Uterus (tissue), 4 donors: ENCODE results near the gene TIMM44. TPM values are rescaled to one million over a fixed set of nuclear protein-coding genes. Genes with fewer than 3 reads are reported as not detected.

Experiments
- DNase-seq, 2 donors: peaks; one replicate each; pipeline ENCODE4 v3.0.0-alpha.2; 2019 to 2020
- H3K27ac ChIP-seq, 2 donors: fragments of 200-600 bp; sonication (generic); 1 replicate in 1 of 2; 2 replicates in 1 of 2; pipeline ENCODE4 v1.5.1; 2016 to 2018
- H3K27me3 ChIP-seq, 2 donors: fragments of 200-600 bp; sonication (generic); one replicate each; pipeline ENCODE4 v1.5.1; 2018 to 2019; ENCODE audit warnings: control low read depth in 1 of 2
- H3K36me3 ChIP-seq, 2 donors: fragments of 200-600 bp; sonication (generic); one replicate each; pipeline ENCODE4 v1.5.1; 2019; ENCODE audit warnings: control low read depth in 1 of 2
- H3K4me1 ChIP-seq, 2 donors: fragments of 200-600 bp; sonication (generic); one replicate each; pipeline ENCODE4 v1.5.1; 2018 to 2019; ENCODE audit warnings: control low read depth in 1 of 2
- H3K4me3 ChIP-seq, 2 donors: fragments of 200-600 bp; sonication (generic); 1 replicate in 1 of 2; 2 replicates in 1 of 2; pipeline ENCODE4 v1.5.1; 2018 to 2019; ENCODE audit warnings: mild to moderate bottlenecking in 1 of 2
- H3K9me3 ChIP-seq, 2 donors: fragments of 200-600 bp; sonication (generic); one replicate each; pipeline ENCODE4 v1.5.1; 2019; ENCODE audit warnings: control low read depth in 1 of 2
- POLR2A ChIP-seq, 2 donors: fragments of 450-650 bp; IDR thresholded peaks; one replicate each; pipeline ENCODE4 v1.6.1; 2016; ENCODE audit warnings: antibody characterized with exemption in 2 of 2, mild to moderate bottlenecking in 1 of 2, moderate library complexity in 1 of 2
- intact Hi-C: fragments of 100-400 bp; cut with DNase I; formaldehyde crosslinking; loops from one replicate; pipeline ENCODE4 v1.15.1; 2023; ENCODE audit warnings: low total_unique reads
- total RNA-seq, 4 donors: library from RNA; depleted of rRNA in 3 of 4; stranded (reverse); fragments of >200 nt in 3 of 4; gene quantifications; one replicate each; pipeline versions ENCODE4 v1.1.0 to v1.2.4, GENCODE V29; 2014 to 2023
- TF ChIP-seq, protein P1 (sequence below), 4 experiments: fragments of 200-600 bp in 2 of 4; fragments of 450-650 bp in 2 of 4; sonication (generic) in 2 of 4; IDR thresholded peaks; one replicate each; pipeline ENCODE4 v1.5.1; 2016 to 2019; ENCODE audit warnings: antibody characterized with exemption in 4 of 4, mild to moderate bottlenecking in 2 of 4, moderate library complexity in 1 of 4
- donor health status: DM: yes; HTN: yes; CAD: no.

The TIMM44 gene
- total RNA-seq, 4 donors from 2014 or later: 41.1 to 117 (median 62.9) TPM

DNA sequence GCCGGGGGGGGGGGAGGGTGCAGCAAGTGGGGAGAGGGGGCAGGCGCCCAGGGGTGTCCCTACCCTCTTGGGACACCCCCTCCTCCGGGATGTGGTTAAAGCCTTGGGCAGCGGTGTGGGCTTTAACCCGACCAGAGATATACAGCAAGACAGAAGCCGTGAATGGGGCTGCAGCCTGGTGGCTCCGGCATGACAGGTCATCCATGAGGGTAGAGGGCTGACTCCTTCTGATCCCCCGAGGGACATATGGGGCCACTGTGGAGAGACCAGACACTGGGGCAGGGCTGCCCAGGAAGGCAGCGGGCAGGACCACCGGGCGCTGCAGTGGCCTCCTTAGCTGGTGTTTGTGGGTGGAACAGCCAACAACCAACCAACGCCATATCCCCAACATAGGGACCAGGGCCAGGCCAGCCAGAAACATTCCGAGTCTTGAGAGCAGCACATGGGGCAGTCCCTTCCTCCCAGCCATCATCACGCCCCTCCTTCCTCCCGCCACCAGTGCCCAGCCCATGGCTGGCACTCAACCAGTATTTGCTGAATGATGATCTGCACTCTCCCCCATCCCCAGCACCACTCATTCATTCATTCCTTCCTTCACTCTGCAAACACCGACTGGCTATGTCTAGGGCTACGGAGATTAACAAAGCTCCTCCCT lies 43.8 kb upstream of the TIMM44 start:
- no peak for TF ChIP-seq POLR2A (IDR thresholded peaks at IDR 0.05)
- TF ChIP-seq, protein P1, sequence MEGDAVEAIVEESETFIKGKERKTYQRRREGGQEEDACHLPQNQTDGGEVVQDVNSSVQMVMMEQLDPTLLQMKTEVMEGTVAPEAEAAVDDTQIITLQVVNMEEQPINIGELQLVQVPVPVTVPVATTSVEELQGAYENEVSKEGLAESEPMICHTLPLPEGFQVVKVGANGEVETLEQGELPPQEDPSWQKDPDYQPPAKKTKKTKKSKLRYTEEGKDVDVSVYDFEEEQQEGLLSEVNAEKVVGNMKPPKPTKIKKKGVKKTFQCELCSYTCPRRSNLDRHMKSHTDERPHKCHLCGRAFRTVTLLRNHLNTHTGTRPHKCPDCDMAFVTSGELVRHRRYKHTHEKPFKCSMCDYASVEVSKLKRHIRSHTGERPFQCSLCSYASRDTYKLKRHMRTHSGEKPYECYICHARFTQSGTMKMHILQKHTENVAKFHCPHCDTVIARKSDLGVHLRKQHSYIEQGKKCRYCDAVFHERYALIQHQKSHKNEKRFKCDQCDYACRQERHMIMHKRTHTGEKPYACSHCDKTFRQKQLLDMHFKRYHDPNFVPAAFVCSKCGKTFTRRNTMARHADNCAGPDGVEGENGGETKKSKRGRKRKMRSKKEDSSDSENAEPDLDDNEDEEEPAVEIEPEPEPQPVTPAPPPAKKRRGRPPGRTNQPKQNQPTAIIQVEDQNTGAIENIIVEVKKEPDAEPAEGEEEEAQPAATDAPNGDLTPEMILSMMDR (IDR thresholded peaks at IDR 0.05): no peak
- DNase-seq: no peak
- intact Hi-C loops: no loop called here
- H3K36me3 ChIP-seq: no peaks in the 10 kb centered on the region
- no peaks in the 10 kb centered on the region for H3K4me1 ChIP-seq
- peak overlapping the region in 1 of 2 donors; percentile 35 for H3K27ac ChIP-seq
- no peak overlapping the region for H3K4me3 ChIP-seq
- no peaks in the 10 kb centered on the region for H3K27me3 ChIP-seq
- no peaks in the 10 kb centered on the region for H3K9me3 ChIP-seq

GRCh38 chr19:7986321-7987113 lies 43.1 kb upstream of the TIMM44 start:
- Histone ChIP-seq H3K4me1 (no peaks in the 10 kb centered on the region), H3K27ac (peak overlapping the region in 1 of 2 donors; percentile 35), H3K9me3 (no peaks in the 10 kb centered on the region), H3K4me3 (no peak overlapping the region), H3K36me3 (no peaks in the 10 kb centered on the region), H3K27me3 (no peaks in the 10 kb centered on the region)
- no peak for TF ChIP-seq POLR2A (IDR thresholded peaks at IDR 0.05)
- TF ChIP-seq, protein P1 (IDR thresholded peaks at IDR 0.05): no peak
- DNase-seq: no peak
- intact Hi-C loops: no loop called here

- Histone ChIP-seq H3K9me3 (no peaks in the 10 kb centered on the region), H3K4me3 (no peak overlapping the region), H3K27ac (no peak overlapping the region), H3K36me3 (no peaks in the 10 kb centered on the region), H3K27me3 (no peaks in the 10 kb centered on the region), H3K4me1 (no peaks in the 10 kb centered on the region)
- TF ChIP-seq, protein P1 (IDR thresholded peaks at IDR 0.05): no peak
- no peak for TF ChIP-seq POLR2A (IDR thresholded peaks at IDR 0.05)
- DNase-seq: no peak
- intact Hi-C loops: no loop called here
Observed at GRCh38 chr19:7985481-7985911, 42.0 kb upstream of the TIMM44 start.

DNA sequence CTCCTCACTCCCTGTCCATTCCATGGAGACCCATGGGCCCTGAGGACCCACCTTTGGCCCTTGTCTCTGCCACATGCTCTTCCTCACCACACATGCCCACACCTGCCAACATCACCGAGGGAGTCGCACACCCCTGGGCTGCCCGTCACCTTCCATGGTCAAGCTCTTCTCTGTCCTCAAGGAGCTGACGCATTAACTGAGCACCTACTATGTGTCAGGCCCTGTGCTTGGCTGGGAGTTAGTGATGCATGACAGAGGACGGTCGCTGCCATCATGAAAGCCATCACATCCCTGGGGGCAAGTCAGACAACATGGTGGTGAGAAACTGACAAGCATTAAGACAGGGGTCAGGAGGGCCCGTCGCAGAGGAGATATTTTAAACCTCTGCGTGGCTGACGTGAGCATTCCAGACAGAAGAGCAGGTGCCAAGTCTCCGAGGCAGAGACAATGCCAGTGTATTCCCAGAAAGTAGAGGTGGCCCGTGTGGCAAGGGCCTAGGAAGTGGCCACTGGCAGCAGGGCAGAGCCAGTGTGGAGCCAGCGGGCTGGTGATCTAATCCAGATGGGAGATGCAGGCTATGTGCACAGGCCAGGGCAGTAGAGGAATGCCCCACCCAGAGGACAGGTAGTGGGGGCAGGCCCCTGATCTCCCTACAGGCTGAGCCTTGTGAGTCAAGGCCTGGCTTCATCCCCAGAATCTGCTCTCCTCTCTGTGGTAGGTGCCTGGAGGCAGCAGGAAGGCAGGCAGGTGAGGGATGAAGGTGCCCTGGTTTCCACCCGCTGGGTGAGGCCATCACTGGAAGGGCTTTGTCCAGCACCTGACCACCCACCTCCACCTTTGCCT lies 40.8 kb upstream of the TIMM44 start:
- Histone ChIP-seq H3K4me3 (no peak overlapping the region), H3K9me3 (no peaks in the 10 kb centered on the region), H3K27ac (peak overlapping the region in 1 of 2 donors; percentile 19), H3K4me1 (no peaks in the 10 kb centered on the region), H3K36me3 (no peaks in the 10 kb centered on the region), H3K27me3 (no peaks in the 10 kb centered on the region)
- TF ChIP-seq, protein P1 (IDR thresholded peaks at IDR 0.05): no peak
- no peak for TF ChIP-seq POLR2A (IDR thresholded peaks at IDR 0.05)
- no peak for DNase-seq
- intact Hi-C loops: no loop called here
